ENCODE measurements around the gene PPP1R1B.

The PPP1R1B gene

DNA sequence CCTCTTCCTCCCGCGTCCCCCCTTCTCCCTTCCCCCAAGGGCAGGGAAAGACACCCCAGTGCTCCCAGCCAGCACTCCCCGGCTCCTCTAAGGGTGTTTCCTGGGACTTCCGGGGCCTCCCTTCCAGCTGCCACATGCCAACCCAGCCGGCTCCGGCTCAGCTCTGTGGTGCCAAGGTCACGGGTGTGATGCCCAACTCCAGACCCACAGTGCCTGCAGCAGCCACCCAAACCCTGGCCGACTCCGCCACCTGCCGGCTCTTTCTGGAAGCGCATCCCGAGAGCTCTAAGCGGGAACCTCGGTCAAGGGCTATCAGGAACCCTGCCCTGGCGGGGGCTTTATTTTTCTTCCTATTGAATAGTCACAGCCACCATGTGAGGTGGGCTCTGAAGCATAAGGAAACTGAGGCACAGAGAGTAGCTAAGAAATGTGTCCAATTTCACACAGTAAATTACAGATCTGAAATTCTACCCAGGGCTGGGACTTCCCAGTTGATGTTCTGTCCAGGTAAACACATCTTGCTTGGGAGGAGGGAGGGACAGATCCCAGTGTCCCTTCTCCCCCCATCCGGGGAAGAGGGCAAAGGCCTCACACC, 3.3 kb upstream of the PPP1R1B start:
- peaks cover 28% of the 10 kb centered on the region for H3K27me3 ChIP-seq (ENCODE audit: control insufficient read depth, insufficient read depth, low read length)
- peaks cover 3% of the 10 kb centered on the region for H3K4me1 ChIP-seq (ENCODE audit: control insufficient read depth, insufficient read depth, low read length)
- no peak overlapping the region for H3K27ac ChIP-seq (ENCODE audit: low read depth, low read length)
- H3K36me3 ChIP-seq (ENCODE audit: control insufficient read depth, insufficient read depth, low read length), result no peaks in the 10 kb centered on the region
- H3K9ac ChIP-seq (ENCODE audit: low read length), result peak overlapping the region; percentile 19
- no peak overlapping the region for H3K4me3 ChIP-seq (ENCODE audit: low read length)

DNA sequence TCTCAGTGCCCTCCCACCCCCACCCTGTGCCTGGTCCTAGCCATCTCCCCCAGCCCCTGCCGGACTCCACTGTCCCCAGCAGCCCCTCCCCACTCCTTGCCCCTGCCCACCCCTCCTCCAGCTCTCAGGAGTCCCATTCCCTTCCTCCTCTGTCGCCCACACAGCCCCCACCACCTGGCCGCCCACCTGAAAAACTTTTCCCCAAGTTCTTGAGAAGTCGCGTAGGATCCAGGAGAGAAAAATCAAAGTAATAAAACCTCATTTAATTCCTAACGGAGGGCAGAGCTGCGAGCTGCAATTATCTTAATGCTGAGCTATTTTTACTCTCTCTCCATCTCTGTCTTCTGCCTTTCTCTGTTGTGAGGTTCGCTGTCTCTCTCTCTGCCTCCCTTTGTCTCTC, 2.4 kb upstream of the PPP1R1B start:
- Histone ChIP-seq H3K27me3 (ENCODE audit: control insufficient read depth, insufficient read depth, low read length) (peaks cover 28% of the 10 kb centered on the region), H3K9ac (ENCODE audit: low read length) (no peak overlapping the region), H3K27ac (ENCODE audit: low read depth, low read length) (no peak overlapping the region), H3K4me3 (ENCODE audit: low read length) (no peak overlapping the region), H3K4me1 (ENCODE audit: control insufficient read depth, insufficient read depth, low read length) (peaks cover 3% of the 10 kb centered on the region), H3K36me3 (ENCODE audit: control insufficient read depth, insufficient read depth, low read length) (no peaks in the 10 kb centered on the region)

GRCh38 chr17:39625198-39625785, 1.5 kb upstream of the PPP1R1B start:
- Histone ChIP-seq H3K4me1 (ENCODE audit: control insufficient read depth, insufficient read depth, low read length) (peaks cover 3% of the 10 kb centered on the region), H3K27me3 (ENCODE audit: control insufficient read depth, insufficient read depth, low read length) (peaks cover 31% of the 10 kb centered on the region), H3K9ac (ENCODE audit: low read length) (peak overlapping the region; percentile 12), H3K36me3 (ENCODE audit: control insufficient read depth, insufficient read depth, low read length) (no peaks in the 10 kb centered on the region), H3K27ac (ENCODE audit: low read depth, low read length) (no peak overlapping the region), H3K4me3 (ENCODE audit: low read length) (no peak overlapping the region)

GRCh38 chr17:39627047-39627711, 427 bp downstream of the PPP1R1B start:
- H3K4me3 ChIP-seq (ENCODE audit: low read length), result peak overlapping the region; percentile 41
- H3K27me3 ChIP-seq (ENCODE audit: control insufficient read depth, insufficient read depth, low read length), result peaks cover 32% of the 10 kb centered on the region
- H3K27ac ChIP-seq (ENCODE audit: low read depth, low read length), result no peak overlapping the region
- H3K4me1 ChIP-seq (ENCODE audit: control insufficient read depth, insufficient read depth, low read length), result peaks cover 1% of the 10 kb centered on the region
- peak overlapping the region; percentile 38 for H3K9ac ChIP-seq (ENCODE audit: low read length)
- H3K36me3 ChIP-seq (ENCODE audit: control insufficient read depth, insufficient read depth, low read length), result no peaks in the 10 kb centered on the region

DNA sequence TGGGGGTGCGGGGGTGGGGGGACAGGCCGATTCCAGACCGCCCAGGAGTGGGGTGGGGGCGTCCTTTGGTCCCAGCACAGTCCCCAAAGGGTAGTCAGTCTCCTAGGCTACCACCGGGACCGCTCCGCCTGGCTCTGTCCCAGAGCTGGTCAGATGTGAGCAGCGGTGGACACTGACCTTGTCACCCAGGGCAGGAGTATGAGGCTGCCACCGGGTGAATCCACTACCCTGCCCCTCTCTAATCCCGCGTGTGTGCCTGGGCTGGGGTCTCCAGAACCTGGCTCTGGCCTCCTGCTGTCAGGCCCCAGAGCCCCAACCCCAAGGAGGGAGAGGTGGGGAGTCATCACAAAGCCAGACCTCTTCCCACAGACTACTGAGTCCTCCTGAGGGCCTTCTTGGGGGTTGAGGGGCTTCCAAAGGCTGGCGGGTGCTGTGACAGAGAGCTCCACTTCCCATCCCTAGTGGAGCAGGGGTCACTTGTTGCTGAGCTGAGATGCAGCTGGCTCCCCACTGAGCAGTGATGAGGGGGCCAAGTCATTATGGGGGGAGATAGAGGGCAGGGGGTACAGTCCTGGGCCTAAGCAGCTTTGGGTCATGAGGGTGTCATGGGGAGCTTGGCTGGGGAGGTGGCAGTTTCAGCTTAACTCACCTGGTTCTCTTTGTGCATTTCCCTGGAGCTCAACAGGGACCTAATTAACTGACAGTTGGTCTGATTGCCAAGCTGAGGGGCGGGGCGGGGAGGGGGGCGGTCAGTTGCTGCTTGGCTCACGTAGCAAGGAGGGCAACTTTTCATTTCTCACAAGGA, 1.2 kb downstream of the PPP1R1B start:
- Histone ChIP-seq H3K9ac (ENCODE audit: low read length) (peak overlapping the region; percentile 38), H3K4me1 (ENCODE audit: control insufficient read depth, insufficient read depth, low read length) (no peaks in the 10 kb centered on the region), H3K27me3 (ENCODE audit: control insufficient read depth, insufficient read depth, low read length) (peaks cover 32% of the 10 kb centered on the region)

GRCh38 chr17:39628655-39629493, 2.1 kb downstream of the PPP1R1B start:
- Histone ChIP-seq H3K9ac (ENCODE audit: low read length) (no peak overlapping the region), H3K27ac (ENCODE audit: low read depth, low read length) (no peak overlapping the region), H3K27me3 (ENCODE audit: control insufficient read depth, insufficient read depth, low read length) (peaks cover 29% of the 10 kb centered on the region), H3K36me3 (ENCODE audit: control insufficient read depth, insufficient read depth, low read length) (no peaks in the 10 kb centered on the region), H3K4me1 (ENCODE audit: control insufficient read depth, insufficient read depth, low read length) (no peaks in the 10 kb centered on the region), H3K4me3 (ENCODE audit: low read length) (no peak overlapping the region)

More for the DNA sequence above, 1.2 kb downstream of the PPP1R1B start:
- H3K4me3 ChIP-seq (ENCODE audit: low read length), result peak overlapping the region; percentile 41
- no peaks in the 10 kb centered on the region for H3K36me3 ChIP-seq (ENCODE audit: control insufficient read depth, insufficient read depth, low read length)
- H3K27ac ChIP-seq (ENCODE audit: low read depth, low read length), result peak overlapping the region; percentile 24

- Histone ChIP-seq H3K9ac (ENCODE audit: low read length) (no peak overlapping the region), H3K36me3 (ENCODE audit: control insufficient read depth, insufficient read depth, low read length) (no peaks in the 10 kb centered on the region), H3K27ac (ENCODE audit: low read depth, low read length) (no peak overlapping the region), H3K4me3 (ENCODE audit: low read length) (peak overlapping the region; percentile 40), H3K27me3 (ENCODE audit: control insufficient read depth, insufficient read depth, low read length) (peaks cover 29% of the 10 kb centered on the region), H3K4me1 (ENCODE audit: control insufficient read depth, insufficient read depth, low read length) (no peaks in the 10 kb centered on the region)
Observed at GRCh38 chr17:39629494-39629880, 2.7 kb downstream of the PPP1R1B start.

DNA sequence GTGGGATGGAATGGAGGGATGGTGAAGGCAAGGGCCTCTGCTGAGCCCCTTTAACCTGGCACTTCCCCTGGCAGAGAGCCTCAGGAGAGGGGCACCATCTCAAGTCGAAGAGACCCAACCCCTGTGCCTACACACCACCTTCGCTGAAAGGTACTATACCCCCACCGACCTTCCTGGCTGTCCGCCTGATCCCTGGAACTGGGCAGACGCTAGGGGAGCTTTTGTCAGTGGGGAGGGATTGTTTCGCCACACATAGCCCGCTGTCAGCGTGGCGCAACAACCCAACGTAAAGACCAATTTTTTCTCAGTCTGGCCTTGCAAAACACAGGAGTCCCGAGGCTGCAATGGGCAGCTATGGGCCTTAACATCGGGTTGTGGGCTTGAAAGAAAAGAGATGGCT, 3.1 kb downstream of the PPP1R1B start:
- Histone ChIP-seq H3K27me3 (ENCODE audit: control insufficient read depth, insufficient read depth, low read length) (peaks cover 27% of the 10 kb centered on the region), H3K4me1 (ENCODE audit: control insufficient read depth, insufficient read depth, low read length) (no peaks in the 10 kb centered on the region), H3K9ac (ENCODE audit: low read length) (peak overlapping the region; percentile 16), H3K4me3 (ENCODE audit: low read length) (peak overlapping the region; percentile 40), H3K27ac (ENCODE audit: low read depth, low read length) (peak overlapping the region; percentile 4), H3K36me3 (ENCODE audit: control insufficient read depth, insufficient read depth, low read length) (no peaks in the 10 kb centered on the region)

DNA sequence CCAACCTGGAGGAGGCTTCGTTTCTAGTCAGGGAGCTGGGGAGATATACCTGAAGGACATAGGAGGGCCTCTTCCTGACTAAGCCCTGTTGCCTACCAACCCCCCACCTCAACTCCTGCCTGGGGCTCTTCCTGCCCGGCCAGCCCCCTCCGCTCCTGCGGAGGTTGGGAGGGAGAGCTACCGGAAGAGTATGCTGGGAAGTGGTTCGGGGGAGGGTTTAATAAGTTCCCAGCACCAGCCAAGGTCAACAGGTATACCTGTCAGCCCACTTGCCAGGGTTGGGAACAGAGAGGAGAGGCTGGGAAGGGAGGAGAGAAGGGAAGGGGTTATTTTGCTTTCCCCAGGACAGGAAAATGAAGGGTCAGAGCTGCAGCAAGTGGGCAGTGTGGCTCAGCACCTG, 4.7 kb downstream of the PPP1R1B start:
- peak overlapping the region; percentile 31 for H3K4me3 ChIP-seq (ENCODE audit: low read length)
- H3K4me1 ChIP-seq (ENCODE audit: control insufficient read depth, insufficient read depth, low read length), result peaks cover 4% of the 10 kb centered on the region
- H3K9ac ChIP-seq (ENCODE audit: low read length), result peak overlapping the region; percentile 6
- peaks cover 18% of the 10 kb centered on the region for H3K27me3 ChIP-seq (ENCODE audit: control insufficient read depth, insufficient read depth, low read length)
- H3K27ac ChIP-seq (ENCODE audit: low read depth, low read length), result no peak overlapping the region
- no peaks in the 10 kb centered on the region for H3K36me3 ChIP-seq (ENCODE audit: control insufficient read depth, insufficient read depth, low read length)

GRCh38 chr17:39632153-39632941, 5.6 kb downstream of the PPP1R1B start:
- Histone ChIP-seq H3K4me3 (ENCODE audit: low read length) (peak overlapping the region; percentile 31), H3K9ac (ENCODE audit: low read length) (peak overlapping the region; percentile 6), H3K27me3 (ENCODE audit: control insufficient read depth, insufficient read depth, low read length) (peaks cover 11% of the 10 kb centered on the region), H3K27ac (ENCODE audit: low read depth, low read length) (peak overlapping the region; percentile 17), H3K4me1 (ENCODE audit: control insufficient read depth, insufficient read depth, low read length) (peaks cover 8% of the 10 kb centered on the region), H3K36me3 (ENCODE audit: control insufficient read depth, insufficient read depth, low read length) (no peaks in the 10 kb centered on the region)

GRCh38 chr17:39633570-39634183, 6.9 kb downstream of the PPP1R1B start:
- no peak overlapping the region for H3K9ac ChIP-seq (ENCODE audit: low read length)
- no peak overlapping the region for H3K27ac ChIP-seq (ENCODE audit: low read depth, low read length)
- peaks cover 18% of the 10 kb centered on the region for H3K4me1 ChIP-seq (ENCODE audit: control insufficient read depth, insufficient read depth, low read length)
- peaks cover 6% of the 10 kb centered on the region for H3K27me3 ChIP-seq (ENCODE audit: control insufficient read depth, insufficient read depth, low read length)
- no peak overlapping the region for H3K4me3 ChIP-seq (ENCODE audit: low read length)
- H3K36me3 ChIP-seq (ENCODE audit: control insufficient read depth, insufficient read depth, low read length), result no peaks in the 10 kb centered on the region
